GM15510 (cell line): Measurements from ENCODE around the gene CASQ2.

Experiments used
- POLR2A ChIP-seq: IDR thresholded peaks from 3 replicates; pipeline ENCODE4 v1.6.1; 2011; ENCODE audit warnings: borderline replicate concordance; ENCODE audit not compliant: insufficient read length; ENCODE audit errors: extremely low read depth

Gene CASQ2

DNA sequence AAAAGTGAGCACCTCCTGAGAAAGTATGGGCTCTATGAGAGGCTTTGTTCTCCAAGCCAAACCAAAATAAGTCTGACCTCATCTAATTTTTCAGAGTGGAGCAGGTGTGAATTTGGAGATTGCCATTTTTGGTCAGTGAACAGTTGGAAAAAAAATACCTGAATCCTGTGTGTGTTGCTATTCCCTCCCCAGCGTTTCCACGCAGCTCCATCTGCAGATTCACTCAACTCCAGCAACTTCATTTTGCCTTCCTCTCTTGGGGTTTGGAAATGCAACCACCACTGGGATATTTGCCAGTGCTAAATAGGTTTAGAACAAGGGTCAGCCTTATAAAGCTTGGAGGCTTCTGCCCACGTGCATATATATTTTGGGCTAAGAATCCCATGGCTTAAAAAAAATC lies 11.2 kb downstream of the CASQ2 start:
- TF ChIP-seq POLR2A, result no peak

DNA sequence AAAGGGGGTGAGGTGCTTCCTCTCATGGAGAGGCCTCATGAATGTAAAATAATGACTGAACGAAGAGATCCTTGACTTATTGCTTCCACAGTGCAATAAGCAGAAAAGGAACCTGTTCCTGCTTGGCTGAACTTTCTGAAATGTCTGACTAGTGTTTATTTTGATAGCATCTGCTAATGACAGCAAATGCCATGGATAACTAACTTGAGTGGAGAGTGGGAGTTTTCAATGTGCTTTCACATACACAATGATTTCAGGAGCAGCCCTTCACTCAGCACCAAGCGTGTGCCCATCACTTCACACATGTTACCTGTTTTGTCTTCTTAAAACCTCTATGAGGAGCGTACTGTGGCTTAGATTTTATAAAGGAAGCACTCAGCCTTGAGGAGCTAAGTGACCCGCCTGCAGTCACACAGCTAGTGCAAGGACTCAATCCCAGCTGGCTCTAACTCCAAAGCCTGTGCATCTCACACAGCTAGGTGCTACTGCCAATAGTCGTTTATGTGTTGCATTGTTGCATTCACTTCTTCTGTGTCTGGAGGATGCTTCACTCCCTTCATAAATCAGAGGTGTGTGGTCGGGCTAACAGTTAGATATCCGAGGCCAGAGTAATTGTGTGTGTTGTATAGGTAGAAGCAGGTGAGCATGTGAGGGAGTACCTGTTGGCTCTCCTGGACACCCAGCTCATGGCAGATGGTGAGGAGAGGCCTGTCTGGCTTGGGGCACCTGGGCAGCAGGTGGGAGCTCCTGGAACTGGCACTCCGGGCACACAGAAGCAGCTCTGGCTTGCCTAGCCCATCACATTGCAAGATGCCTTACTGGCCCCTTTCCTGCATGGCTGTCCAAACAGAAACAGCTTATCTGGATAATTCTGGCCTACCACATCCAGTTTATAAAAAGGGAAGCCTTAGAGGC lies 12.8 kb downstream of the CASQ2 start:
- TF ChIP-seq POLR2A, result no peak

DNA sequence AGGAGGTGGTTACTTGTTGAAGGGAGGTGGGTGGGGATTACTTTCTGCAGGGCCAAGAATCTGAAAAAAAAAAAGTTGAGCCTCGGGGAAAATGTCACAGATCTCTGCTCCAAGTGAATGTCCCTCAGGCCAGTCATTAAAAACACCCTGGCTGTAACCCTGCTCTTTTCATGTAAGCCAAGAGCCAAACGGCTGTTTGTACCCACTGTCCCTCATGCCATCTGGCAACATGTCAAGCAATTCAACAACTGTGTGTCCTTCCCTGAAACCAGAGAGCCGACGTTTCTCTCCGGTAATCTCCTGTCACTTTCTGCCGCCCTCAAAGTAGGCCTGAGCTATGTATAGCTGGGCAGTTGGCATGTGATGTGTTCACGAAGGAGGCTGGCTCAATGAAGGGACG lies 14.7 kb downstream of the CASQ2 start:
- no peak for TF ChIP-seq POLR2A

DNA sequence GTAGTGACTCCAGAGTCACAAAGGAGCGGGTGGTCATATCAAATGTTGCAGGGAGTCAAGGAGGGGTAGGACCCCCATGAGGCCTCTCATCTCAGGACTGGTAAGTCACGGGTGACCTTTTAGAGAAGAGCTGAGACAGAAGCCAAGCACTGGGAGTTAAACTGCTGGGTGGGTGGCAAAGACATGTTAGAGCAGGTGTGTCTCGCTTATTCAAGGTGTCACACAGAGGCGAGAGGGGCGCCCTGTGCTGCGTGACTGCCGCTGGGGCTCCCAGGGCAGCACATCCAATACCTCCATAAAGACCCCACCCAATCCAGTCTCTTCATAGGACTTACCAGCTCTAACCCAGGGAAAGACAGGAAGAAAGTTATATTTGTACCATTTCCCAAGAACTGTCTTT lies 15.2 kb downstream of the CASQ2 start:
- TF ChIP-seq POLR2A, result no peak

DNA sequence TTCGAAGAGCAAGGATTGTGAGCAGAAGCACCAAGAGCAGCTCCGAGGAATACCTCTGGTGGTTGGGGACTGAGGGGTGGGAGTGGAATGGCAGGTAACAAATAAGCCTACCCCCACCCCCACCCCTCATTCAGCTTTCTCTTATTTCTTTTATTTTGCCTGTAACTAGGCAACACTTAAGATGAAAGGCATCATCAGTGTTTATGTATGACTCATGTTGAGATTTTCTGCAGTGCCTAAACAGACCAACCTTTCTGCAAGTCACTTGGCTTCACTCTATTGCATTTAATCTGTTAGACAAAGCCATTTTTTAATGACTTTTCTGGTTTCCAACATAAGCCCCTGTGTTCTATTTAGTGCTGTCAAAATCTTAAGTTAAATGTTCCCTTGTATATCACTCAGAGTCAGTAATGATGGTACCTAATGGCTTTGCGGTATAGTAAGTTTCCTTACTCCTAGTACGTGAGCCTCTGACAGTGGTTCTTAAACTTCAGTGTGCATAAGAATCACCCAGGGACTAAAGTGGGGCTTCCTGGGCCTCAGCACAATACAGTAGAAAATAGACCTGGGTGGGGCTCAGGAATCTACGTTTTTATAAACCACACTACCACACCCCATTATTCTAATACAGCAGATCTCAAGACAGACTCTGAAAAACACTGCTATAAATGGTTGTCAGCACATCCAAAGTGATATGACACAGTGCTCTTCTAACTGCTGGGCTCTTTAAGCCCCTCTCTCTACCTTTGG lies 19.9 kb downstream of the CASQ2 start:
- TF ChIP-seq POLR2A, result no peak

DNA sequence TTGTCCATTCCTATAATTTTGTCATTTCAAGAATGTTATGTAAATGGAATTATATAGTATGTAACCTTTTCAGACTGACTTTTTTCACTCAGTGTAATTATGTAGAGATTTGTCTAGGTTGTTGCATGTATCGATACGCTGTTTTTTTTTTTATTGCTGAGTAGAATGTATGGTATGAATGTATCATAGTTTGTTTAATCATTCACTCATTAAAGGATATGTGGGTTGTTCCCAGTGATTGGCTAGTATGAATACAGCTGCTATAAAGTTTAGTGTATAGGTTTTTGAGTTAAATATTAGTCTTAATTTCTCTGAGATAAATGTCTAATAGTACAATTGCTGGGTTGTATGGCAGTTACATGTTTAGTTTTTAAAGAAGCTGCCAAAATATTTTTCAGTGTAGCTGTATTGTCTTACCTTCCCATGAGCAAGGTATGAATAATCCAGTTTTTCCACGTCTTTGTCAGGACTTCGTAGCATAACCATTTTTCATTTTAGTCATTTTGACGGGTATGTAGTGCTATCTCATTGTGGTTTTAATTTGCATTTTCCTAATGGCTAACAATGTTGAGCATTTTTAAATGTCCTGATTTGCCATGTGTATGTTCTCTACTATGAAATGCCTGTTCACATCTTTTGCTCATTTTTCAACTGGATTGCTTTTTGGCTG lies 22.4 kb downstream of the CASQ2 start:
- no peak for TF ChIP-seq POLR2A

DNA sequence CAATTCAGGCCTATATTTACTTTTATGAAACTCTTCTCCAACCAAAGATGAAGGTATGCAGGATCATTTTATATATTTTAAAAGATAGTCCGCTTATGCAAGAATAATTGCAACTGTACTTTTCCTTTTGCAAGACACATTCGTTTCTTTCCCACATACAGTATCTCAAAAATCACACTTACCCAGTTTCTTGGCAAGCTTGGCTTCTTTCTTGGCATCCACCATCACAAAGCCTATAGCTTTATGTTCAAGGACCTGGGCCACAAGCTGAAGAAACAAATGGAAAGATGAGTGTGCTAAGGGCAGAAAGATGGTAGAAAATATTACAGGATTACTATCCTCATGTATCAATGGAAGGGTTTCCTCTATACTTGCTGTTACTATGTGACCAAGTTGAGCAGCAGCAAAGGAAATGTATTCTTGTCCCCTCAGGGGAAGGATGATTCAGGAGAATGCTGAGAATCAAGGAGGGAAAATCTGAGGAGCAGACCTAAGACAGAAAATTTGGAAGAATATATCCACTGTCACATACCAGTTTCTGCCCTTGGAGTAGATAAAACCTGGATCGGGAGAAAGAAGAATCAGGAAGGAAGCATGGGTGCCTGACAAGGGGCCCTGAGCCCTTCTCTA lies 23.8 kb downstream of the CASQ2 start:
- TF ChIP-seq POLR2A, result no peak

DNA sequence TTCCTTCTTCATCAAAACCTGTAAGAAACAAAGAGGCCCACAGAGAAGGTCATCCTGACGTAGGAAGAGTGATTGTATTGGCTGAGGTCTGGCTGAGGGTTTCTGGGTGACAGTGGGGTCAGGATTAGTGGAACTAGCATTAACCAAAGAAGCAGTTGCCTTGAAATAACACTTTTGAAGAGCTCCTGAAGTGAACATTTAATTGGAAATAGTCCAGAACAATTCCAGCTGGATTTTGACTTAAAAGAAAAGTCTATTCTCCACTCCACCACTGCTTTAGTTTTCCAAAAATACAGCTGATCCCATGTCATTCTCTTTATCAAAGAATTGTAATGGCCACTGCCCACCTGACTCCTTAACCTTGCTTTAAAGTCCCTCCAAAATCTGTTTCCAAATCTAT lies 27.7 kb downstream of the CASQ2 start:
- no peak for TF ChIP-seq POLR2A

DNA sequence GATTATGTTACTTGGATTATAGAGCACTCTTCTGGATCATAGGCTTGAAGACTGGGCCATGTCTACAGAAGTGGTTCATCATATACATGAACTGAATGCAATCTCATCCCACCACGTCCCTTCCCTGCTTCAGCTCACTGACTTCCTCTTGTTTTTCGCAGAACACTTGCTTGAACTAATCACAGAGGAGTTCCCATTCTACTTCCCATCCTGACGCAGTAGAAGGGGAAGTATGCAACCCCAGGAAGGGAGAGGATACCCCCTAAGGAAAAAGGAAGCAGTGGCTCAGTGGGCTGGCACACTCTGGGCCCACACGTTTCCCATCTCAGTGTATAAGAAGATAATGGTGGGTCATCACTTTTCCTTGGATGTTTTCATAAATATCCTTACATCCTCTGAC lies 36.2 kb downstream of the CASQ2 start:
- no peak for TF ChIP-seq POLR2A

DNA sequence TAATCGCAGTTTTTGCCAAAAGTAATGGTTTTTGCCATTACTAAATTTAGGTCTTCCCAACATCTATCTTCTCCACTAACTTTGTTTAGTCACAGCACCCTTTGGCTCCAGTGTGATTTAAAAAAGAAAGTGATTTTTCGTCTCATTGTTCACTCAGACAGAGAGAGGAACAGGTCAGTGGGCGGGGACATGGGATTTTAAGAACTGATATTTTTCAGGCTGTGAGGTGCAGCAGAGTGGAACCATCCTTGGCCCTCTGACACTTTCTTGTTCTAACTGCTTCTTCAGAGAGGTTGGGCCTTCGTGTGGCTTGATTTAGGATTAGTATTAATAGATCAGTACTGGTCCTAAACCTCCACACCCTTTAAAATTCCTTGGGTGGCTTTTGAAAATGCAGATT lies 38.8 kb downstream of the CASQ2 start:
- TF ChIP-seq POLR2A, result no peak

DNA sequence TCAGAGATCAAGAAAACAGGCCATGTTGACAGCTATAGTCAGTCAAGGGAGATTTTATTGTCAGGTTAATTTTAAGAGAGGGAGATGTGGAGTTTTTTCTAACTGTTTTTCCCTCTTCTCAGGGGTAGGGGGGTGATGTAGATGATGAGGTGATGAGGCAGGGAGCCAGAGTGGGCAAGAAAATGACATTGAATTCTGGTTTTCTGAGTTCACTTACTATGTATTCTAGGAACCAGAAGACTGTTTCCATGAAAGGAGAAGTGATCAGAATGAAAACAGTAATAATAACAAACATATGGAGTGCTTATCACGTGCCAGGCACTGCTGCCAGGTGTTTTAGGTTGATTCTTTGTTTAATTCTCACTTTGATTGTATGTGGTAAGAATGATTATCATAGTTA lies 40.2 kb downstream of the CASQ2 start:
- TF ChIP-seq POLR2A, result no peak

DNA sequence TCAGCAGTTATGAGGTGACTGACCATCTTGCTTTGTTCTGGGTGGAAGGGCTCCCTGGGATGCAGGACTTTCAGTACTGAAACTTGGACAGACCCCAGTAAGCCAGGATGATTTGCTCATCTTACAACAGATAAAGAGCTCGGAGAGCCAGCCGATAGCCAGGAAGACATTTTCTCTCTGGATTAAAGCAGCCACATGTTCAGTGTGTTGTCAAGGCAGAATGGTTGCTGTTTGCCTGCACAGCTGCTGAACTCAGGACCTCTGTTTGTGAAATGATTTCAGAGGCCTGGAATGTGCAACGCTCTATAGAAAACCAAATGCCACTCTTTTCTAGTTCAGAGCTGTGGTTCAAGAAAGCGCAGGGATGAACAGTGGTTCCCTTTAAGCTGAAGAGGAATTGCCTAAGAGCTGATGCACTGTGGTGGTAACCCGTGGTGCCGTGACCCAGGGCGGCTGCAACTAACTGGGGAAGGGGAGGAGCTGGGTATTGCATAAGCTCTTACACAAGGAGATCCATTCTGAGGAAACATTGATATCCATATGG lies 40.7 kb downstream of the CASQ2 start:
- TF ChIP-seq POLR2A, result no peak

DNA sequence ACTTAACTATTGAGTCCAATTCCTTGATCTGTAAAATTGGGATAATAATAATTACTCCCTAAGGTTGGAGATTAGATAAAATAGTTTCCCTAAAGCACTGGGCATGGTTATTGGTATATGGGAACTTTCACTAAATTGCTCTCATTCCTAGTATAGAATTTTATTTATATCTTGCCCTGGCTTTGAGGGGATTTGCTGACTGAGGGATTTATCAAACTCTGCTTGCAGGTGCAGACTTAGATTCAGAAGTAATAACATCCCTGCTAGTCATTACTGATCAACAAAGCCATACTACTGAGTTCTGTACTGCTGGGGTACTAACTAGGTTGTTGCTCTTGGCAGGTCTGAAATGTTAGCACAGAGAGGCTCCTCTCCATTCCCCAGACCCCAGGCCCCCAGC lies 41.9 kb downstream of the CASQ2 start:
- TF ChIP-seq POLR2A, result no peak

DNA sequence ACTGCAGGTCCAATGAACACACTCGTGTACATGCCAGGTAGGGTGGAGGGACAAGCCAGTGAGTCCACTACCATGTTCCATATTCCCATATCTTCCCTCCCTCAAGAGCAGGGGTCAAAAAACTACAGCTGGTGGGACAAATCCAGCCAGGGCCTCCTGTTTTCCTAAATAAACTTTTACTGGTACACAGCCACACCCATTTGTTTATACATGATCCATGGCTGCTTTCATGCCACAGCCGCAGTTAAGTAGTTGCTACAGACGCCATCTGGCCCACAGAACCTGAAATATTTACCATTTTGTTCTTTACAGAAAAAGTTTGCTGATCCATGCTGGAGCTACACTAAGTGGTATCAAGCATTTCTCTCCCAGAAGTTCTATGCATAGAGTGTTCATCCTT lies 42.4 kb downstream of the CASQ2 start:
- TF ChIP-seq POLR2A, result no peak

DNA sequence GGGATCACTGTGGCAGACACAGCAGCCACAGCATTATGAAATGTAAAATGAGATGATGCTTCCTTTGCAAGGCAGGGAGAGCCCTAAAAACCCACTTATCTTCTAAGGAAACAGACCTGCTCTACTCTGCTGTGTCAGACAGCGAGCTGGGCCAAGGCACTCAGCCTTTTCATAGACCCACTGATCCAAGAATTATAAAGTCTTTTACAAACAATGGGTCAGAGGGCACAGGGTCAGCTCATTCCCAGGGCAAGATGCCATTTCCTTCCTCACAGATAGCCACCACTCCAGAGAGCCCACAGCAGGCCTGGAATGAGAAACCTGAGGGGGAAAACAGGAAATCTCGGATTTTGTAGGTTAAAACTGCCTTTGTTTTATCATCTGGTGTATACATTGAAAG lies 42.9 kb downstream of the CASQ2 start:
- TF ChIP-seq POLR2A, result no peak
